Activated CD4-positive, alpha-beta T cell treated with anti-CD3 and anti-CD28 coated beads for 36 hours (primary cell): ENCODE data around the gene FOXJ1. TPM values are rescaled to one million over a fixed set of nuclear protein-coding genes. Genes with fewer than 3 reads are reported as not detected.

Experiments
- ATAC-seq: fragments of 200-7000 bp; cut with Tn5 transposase; one replicate; pipeline ENCODE4 v1.10.0; 2021; ENCODE audit warnings: mild to moderate bottlenecking, moderate library complexity
- CTCF ChIA-PET: fragments of 350-600 bp; sonication (Branson Sonifier 250); formaldehyde crosslinking; loops from one replicate; lab custom pipeline; 2021; ENCODE audit warnings: antibody characterized with exemption; lab: Charles Lee
- POLR2A ChIA-PET: fragments of 350-600 bp; sonication (Branson Sonifier 250); formaldehyde crosslinking; loops from one replicate; lab custom pipeline; 2021; ENCODE audit warnings: antibody characterized with exemption, inconsistent platforms; lab: Charles Lee
- DNase-seq: peaks from one replicate; pipeline ENCODE4 v3.0.0-alpha.2; 2020
- H3K27ac Mint-ChIP-seq: one replicate; pipeline ENCODE4 v1.8.0; 2021; ENCODE audit warnings: mixed read lengths
- H3K27me3 Mint-ChIP-seq: one replicate; pipeline ENCODE4 v1.8.0; 2021; ENCODE audit warnings: mixed read lengths
- H3K36me3 Mint-ChIP-seq: one replicate; pipeline ENCODE4 v1.8.0; 2021; ENCODE audit warnings: low read depth, mixed read lengths
- H3K4me1 Mint-ChIP-seq: one replicate; pipeline ENCODE4 v1.8.0; 2021; ENCODE audit warnings: mixed read lengths
- H3K4me3 Mint-ChIP-seq: one replicate; pipeline ENCODE4 v1.8.0; 2021; ENCODE audit warnings: mild to moderate bottlenecking, moderate library complexity, mixed read lengths
- H3K9me3 Mint-ChIP-seq: one replicate; pipeline ENCODE4 v1.8.0; 2021; ENCODE audit warnings: low read depth, mixed read lengths
- intact Hi-C, 2 experiments: fragments of 100-400 bp; cut with DNase I in 1 of 2; cut with micrococcal nuclease in 1 of 2; formaldehyde crosslinking; loops; one replicate each; pipeline versions ENCODE4 v1.14.2 to v1.15.1; 2022 to 2024; cut with DNase I, micrococcal nuclease
- total RNA-seq, 2 experiments: library from RNA; stranded (reverse); gene quantifications; one replicate each; pipeline ENCODE4 v1.2.3, GENCODE V29; 2021

Gene FOXJ1
- total RNA-seq, 2 experiments from 2014 or later: 0.47 to 0.53 TPM

DNA sequence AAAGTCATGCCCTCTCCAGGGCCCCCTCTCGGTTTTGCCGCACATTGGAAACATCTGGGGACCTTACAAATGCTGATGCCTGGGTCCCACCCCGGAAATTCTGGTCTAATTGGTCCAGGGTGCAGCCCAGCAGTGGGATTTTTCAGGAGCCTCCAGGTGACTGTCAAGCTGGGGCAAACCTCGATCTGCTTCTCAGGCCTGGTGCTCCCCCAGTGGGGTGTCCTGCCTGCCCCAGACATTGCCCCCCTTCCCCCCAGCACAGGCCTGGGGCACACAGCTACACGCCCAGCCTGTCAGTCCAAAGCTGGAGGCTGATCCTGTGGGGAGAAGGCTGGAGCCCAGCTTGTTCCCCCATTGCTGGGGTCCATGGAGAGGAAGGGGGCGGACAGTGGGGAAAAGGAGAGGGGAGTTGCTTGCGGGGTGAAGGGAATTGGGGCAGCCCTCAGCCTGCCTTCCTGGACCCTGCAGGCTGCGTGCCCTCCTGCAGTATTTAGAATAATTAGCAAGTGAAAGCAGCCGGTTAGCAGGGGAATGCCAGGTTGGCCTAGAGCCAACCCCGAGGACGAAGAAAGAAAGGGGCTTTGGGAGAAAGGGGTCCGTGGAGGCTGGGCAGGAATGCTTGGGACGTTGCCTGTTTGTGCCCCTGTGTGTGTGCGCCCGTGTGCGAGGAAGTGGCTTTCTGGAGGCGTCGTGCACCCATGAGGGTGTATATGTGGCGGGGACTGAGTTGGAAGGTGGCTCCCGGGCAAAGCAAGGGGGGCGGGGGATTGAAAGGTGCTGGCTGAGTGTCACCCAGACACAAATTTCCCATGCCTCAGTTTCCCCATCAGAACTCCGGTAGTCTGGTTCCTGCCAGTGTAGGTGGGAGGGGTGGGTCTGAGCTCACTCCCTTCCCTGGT, 5.9 kb downstream of the FOXJ1 start:
- H3K4me3 Mint-ChIP-seq: no peak overlapping the region
- no peaks in the 10 kb centered on the region for H3K36me3 Mint-ChIP-seq
- intact Hi-C loops: no loop called here
- H3K27me3 Mint-ChIP-seq: peaks cover 6% of the 10 kb centered on the region
- H3K27ac Mint-ChIP-seq: no peak overlapping the region
- H3K4me1 Mint-ChIP-seq: peaks cover 13% of the 10 kb centered on the region
- ChIA-PET CTCF (interaction anchor here (0.7 to 1.9 kb wide), 4 partner anchors 14 to 144 kb away, joined by 3 to 4 read pairs (median 4); no protein-coding TSS in a partner anchor), POLR2A (interaction anchor here (0.6 kb wide), 1 partner anchor 12 kb away, joined by 3 read pairs; no protein-coding TSS in a partner anchor)
- no peak for DNase-seq
- no peak for ATAC-seq
- H3K9me3 Mint-ChIP-seq: no peaks in the 10 kb centered on the region

DNA sequence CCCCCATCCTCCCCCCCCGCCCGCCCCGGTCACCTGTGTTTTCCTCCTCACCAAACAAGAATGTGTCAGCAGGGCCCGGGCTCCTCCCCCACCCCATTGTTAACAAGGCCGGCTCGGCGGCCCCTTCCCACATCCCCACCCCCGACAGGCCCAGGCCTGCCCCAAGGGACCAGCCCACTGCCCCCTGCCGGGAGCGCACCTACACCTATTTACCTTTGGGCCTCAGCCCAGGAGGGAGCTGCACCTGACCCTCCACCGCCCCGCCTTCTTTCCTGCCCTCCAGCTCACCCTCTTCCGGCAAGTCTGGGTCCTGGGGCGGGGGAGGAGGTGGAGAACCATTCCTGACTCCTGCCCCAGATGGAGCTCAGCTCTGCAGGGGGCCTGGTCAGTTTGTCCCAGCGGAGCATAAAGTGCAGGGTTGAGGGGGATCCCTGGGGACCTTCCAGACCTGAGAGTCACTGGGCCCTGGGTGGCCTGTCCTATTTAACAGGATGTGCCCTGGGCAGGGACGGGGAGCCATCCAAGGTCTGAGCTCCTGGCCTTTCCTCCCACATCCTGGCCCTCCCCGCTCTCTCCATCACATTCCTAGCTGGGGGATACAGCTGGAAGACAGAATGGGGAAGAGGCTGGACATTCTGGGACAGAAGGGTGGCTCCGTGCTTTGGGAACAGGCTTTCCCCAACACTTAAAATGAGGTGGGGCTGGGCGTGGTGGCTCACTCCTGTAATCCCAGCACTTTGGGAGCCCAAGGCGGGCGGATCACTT, 8.3 kb downstream of the FOXJ1 start:
- no peaks in the 10 kb centered on the region for H3K9me3 Mint-ChIP-seq
- DNase-seq (no peak), ATAC-seq (no peak)
- intact Hi-C loops: no loop called here
- no peaks in the 10 kb centered on the region for H3K36me3 Mint-ChIP-seq
- H3K4me1 Mint-ChIP-seq: peaks cover 13% of the 10 kb centered on the region
- H3K27ac Mint-ChIP-seq: no peak overlapping the region
- CTCF ChIA-PET: interaction anchor here (0.6 to 1.4 kb wide), 5 partner anchors 10 to 105 kb away, joined by 3 to 5 read pairs (median 4); no protein-coding TSS in a partner anchor
- H3K27me3 Mint-ChIP-seq: no peaks in the 10 kb centered on the region
- POLR2A ChIA-PET: interaction anchor here (0.6 to 1.2 kb wide), 2 partner anchors 11 to 26 kb away, joined by 3 read pairs; no protein-coding TSS in a partner anchor
- no peak overlapping the region for H3K4me3 Mint-ChIP-seq

DNA sequence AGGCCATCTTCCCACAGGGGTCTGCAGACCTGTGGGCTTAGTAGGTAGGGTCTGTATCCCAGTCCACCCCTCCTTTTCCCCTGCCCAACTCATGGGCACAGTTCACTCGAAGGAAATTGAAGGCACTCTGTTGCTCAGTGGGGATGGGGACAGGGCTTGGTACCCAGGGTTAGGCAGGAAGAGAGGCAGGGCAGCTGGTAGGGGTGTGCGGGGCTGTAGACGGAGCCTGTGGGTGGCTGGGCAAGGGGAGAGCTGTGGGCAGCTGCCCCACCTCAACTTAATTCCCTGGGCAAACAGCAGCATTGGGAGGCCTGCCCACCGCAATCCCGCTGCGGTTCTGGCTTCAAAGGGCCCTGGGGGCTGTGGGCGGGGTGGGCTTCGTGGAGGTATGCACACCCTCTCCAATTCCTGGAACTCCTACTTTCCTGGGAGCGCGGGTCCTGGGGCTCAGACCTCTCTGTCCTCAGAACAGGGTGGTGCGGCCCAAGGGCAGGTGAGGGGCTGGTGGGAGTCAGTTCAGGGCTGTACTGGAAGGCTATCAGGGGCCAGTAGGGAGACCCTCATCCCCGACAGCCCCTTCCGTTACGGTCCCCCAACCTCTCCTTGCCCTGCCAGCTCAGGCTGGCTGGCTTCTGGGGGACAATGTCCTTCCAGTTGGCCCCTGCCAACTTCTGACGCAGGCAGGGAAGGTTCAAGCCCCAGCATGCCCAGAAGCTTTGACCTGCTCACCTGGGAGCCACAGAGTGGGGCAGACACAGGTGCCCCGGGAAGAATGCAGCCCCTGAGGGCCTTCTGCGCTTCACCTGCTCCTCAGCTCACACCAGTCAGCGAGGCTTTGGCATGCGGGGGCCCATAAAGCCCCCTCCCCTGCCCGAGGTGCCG, 9.1 kb downstream of the FOXJ1 start:
- no peak overlapping the region for H3K27ac Mint-ChIP-seq
- ATAC-seq: no peak
- no peaks in the 10 kb centered on the region for H3K36me3 Mint-ChIP-seq
- no peaks in the 10 kb centered on the region for H3K9me3 Mint-ChIP-seq
- no peak for DNase-seq
- H3K27me3 Mint-ChIP-seq: no peaks in the 10 kb centered on the region
- peaks cover 18% of the 10 kb centered on the region for H3K4me1 Mint-ChIP-seq
- intact Hi-C loops: no loop called here
- CTCF ChIA-PET: interaction anchor here (1.4 kb wide), 1 partner anchor 11 kb away, joined by 5 read pairs; no protein-coding TSS in a partner anchor
- POLR2A ChIA-PET: no interaction called here
- no peak overlapping the region for H3K4me3 Mint-ChIP-seq

GRCh38 chr17:76131051-76131691, 9.9 kb downstream of the FOXJ1 start:
- Mint-ChIP-seq H3K27me3 (no peaks in the 10 kb centered on the region), H3K9me3 (no peaks in the 10 kb centered on the region), H3K4me1 (peaks cover 23% of the 10 kb centered on the region), H3K36me3 (no peaks in the 10 kb centered on the region), H3K4me3 (no peak overlapping the region), H3K27ac (no peak overlapping the region)
- DNase-seq (no peak), ATAC-seq (no peak)
- intact Hi-C loops: no loop called here
- POLR2A ChIA-PET: no interaction called here
- CTCF ChIA-PET: interaction anchor here (1.1 to 2.6 kb wide), 3 partner anchors 11 to 148 kb away, joined by 5 to 11 read pairs (median 7); no protein-coding TSS in a partner anchor

DNA sequence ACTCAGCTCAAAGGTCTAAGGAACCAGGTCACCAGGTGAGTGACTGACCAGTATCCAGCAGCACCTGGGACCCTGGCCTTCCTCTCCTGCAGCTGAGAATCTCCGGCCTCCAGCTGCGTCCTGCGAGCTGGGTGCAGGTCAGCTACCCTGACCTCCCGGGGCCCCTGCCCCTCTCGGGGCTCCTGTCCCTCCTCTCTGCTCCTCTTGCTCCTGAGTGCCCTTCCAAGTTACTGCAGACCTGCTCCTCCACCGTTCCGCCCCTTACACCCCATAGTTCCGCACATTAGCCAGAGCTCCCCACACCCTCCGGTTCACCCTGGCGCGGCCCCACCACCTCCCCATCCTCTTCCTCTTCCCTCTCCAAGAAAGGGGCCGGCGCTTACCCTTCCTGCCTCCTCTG, 10.6 kb downstream of the FOXJ1 start:
- CTCF ChIA-PET: interaction anchor here (0.6 to 2.6 kb wide), 7 partner anchors 10 to 666 kb away, joined by 3 to 11 read pairs (median 4); no protein-coding TSS in a partner anchor

DNA sequence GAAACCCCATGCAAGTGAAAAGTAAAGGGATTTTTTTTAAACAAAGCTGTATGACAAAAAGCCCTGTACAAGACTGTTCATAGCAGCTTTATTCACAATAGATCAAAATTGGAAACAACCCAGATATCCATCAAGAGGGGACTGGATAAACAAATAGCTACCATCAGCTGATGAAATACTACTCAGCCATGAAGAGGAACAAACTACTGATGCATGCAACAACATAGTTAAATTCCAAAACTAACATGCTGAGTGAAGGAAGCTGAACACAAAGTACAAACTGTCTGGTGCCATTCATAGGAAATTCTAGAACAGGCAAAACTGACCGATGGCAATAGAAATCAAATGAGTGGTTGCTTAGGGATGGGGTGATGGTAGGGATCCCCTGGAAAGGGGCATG, 15.1 kb downstream of the FOXJ1 start:
- Mint-ChIP-seq H3K27ac (no peak overlapping the region), H3K27me3 (no peaks in the 10 kb centered on the region), H3K4me1 (peaks cover 16% of the 10 kb centered on the region), H3K36me3 (no peaks in the 10 kb centered on the region), H3K9me3 (no peaks in the 10 kb centered on the region), H3K4me3 (no peak overlapping the region)
- CTCF ChIA-PET: interaction anchor here (0.7 to 10.1 kb wide), 13 partner anchors 10 to 168 kb away, joined by 3 to 150 read pairs (median 5); partner anchors contain the start of gene FOXJ1
- POLR2A ChIA-PET: no interaction called here
- intact Hi-C loops: no loop called here
- no peak for ATAC-seq
- no peak for DNase-seq

More for the DNA sequence above, 10.6 kb downstream of the FOXJ1 start:
- no peak for DNase-seq
- intact Hi-C loops: no loop called here
- ATAC-seq: no peak
- Mint-ChIP-seq H3K27me3 (no peaks in the 10 kb centered on the region), H3K36me3 (no peaks in the 10 kb centered on the region), H3K9me3 (no peaks in the 10 kb centered on the region), H3K4me3 (no peak overlapping the region), H3K4me1 (peaks cover 22% of the 10 kb centered on the region), H3K27ac (no peak overlapping the region)
- POLR2A ChIA-PET: no interaction called here

DNA sequence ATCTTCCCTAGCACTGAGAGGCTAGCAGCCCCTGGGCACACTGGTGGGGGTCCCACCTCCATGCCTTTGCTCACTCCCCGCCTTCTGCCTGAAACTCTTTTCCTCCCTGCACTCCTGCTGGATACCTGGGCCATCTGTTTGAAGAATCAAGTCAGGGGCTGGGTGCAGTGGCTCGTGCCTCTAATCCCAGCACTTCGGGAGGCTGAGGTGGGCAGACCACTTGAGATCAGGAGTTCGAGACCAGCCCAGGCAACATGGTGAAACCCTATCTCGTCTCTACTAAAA, 15.7 kb downstream of the FOXJ1 start:
- H3K36me3 Mint-ChIP-seq: no peaks in the 10 kb centered on the region
- POLR2A ChIA-PET: no interaction called here
- no peaks in the 10 kb centered on the region for H3K27me3 Mint-ChIP-seq
- CTCF ChIA-PET: interaction anchor here (0.8 to 10.1 kb wide), 7 partner anchors 19 to 368 kb away, joined by 3 to 150 read pairs (median 11); no protein-coding TSS in a partner anchor
- H3K27ac Mint-ChIP-seq: no peak overlapping the region
- H3K4me3 Mint-ChIP-seq: no peak overlapping the region
- no peaks in the 10 kb centered on the region for H3K9me3 Mint-ChIP-seq
- DNase-seq: no peak
- no peak for ATAC-seq
- H3K4me1 Mint-ChIP-seq: peaks cover 19% of the 10 kb centered on the region
- intact Hi-C loops: no loop called here

- Mint-ChIP-seq H3K36me3 (no peaks in the 10 kb centered on the region), H3K27me3 (no peaks in the 10 kb centered on the region), H3K9me3 (no peaks in the 10 kb centered on the region), H3K4me1 (peaks cover 19% of the 10 kb centered on the region), H3K4me3 (no peak overlapping the region), H3K27ac (no peak overlapping the region)
- DNase-seq: no peak
- intact Hi-C loops: loop anchor here in 1 of 2 experiments (5.0 kb wide), 1 partner anchor 173 kb away; no protein-coding TSS in a partner anchor
- no peak for ATAC-seq
- ChIA-PET POLR2A (interaction anchor here (0.6 to 2.3 kb wide), 2 partner anchors 122 to 148 kb away, joined by 3 to 9 read pairs; no protein-coding TSS in a partner anchor), CTCF (interaction anchor here (0.7 to 10.1 kb wide), 8 partner anchors 20 to 369 kb away, joined by 3 to 150 read pairs (median 8); no protein-coding TSS in a partner anchor)
These were observed 16.3 kb downstream of the FOXJ1 start for GRCh38 chr17:76124582-76125390.

DNA sequence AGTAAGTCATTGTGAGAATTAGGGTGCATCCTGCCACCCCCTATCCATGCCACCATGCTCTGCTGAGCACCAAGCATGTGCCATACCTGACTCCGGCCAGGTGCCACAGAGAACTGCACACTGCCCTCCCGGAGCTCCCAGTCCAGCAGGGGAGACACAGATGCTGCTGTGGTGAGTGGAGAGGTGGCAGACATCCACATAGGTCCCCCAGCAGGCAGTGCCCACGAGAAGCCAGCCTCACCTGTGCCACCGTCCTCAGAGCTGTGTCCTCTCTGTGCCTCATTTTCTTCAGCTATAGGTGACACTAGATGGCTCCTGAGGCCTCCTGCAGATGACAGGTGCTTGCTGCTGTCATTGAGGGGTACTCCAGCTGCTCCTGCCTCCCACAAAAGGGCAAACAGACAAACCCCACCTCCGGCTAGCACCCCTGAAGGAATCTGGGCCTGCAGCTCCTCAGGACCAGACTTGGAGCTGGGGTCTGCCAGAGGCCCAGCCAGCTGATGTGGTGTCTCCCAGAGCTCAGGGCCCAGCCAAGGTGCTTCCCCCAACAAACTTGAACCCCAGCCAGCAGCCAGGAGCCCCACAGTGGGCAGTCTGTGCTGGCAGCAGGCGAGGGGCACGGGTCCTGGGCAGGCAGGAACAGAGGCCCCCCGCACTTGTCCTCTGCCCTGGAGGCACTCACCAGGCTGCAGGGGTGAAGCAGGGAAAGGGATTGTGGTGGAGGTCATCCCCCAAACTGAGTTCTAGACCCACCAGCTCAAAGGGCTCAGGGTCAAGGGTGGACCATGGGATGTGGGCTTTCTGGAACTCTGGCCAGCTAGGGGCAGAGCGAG, 17.1 kb downstream of the FOXJ1 start:
- Mint-ChIP-seq H3K27ac (no peak overlapping the region), H3K27me3 (no peaks in the 10 kb centered on the region), H3K4me3 (no peak overlapping the region), H3K9me3 (no peaks in the 10 kb centered on the region), H3K36me3 (no peaks in the 10 kb centered on the region), H3K4me1 (peaks cover 19% of the 10 kb centered on the region)
- DNase-seq (no peak), ATAC-seq (no peak)
- ChIA-PET CTCF (interaction anchor here (0.7 to 10.1 kb wide), 6 partner anchors 64 to 225 kb away, joined by 3 to 150 read pairs (median 3); no protein-coding TSS in a partner anchor), POLR2A (interaction anchor here (0.6 to 2.3 kb wide), 4 partner anchors 12 to 300 kb away, joined by 3 to 9 read pairs (median 3); no protein-coding TSS in a partner anchor)
- intact Hi-C loops: loop anchor here in 1 of 2 experiments (2.0 to 5.0 kb wide), 2 partner anchors 57 to 173 kb away; no protein-coding TSS in a partner anchor
